Fibroblast of lung (primary cell): Measurements from ENCODE around the gene TBX20.

Experiments
- CTCF ChIP-seq, 2 donors: IDR thresholded peaks in 1 of 2; conservative IDR thresholded peaks in 1 of 2; 1 replicate in 1 of 2; 2 replicates in 1 of 2; pipeline ENCODE4 v1.5.1; 2011 to 2012; ENCODE audit warnings: low read length in 2 of 2, control low read depth in 1 of 2, inconsistent platforms in 1 of 2, low read depth in 1 of 2, mild to moderate bottlenecking in 1 of 2
- EZH2 ChIP-seq: IDR thresholded peaks from 2 replicates; pipeline ENCODE4 v1.5.1; 2012; ENCODE audit warnings: low read length, control low read depth, mild to moderate bottlenecking; ENCODE audit errors: missing control alignments

- TF ChIP-seq CTCF (conservative IDR thresholded peaks at IDR 0.05 in 1 of 2, IDR thresholded peaks at IDR 0.05 in 1 of 2; ENCODE audit: low read depth in 1 of 2, low read length in 2 of 2) (no peak), EZH2 (no peak)
These were observed 20.9 kb downstream of the TBX20 start for GRCh38 chr7:35232994-35233393.
